Trophoblast cell (in vitro differentiated cells and primary cell): ENCODE results near the gene NPHP3.
"Not testable (repeated sequence)": the region's sequence is repeated elsewhere in the genome, so short reads cannot be mapped to it uniquely, and the experiment has no call there.

Source experiments
- DNase-seq, 2 donors: peaks; one replicate each; pipeline ENCODE4 v3.0.0-alpha.2; 2016
- H2AFZ ChIP-seq: 2 replicates; pipeline ENCODE4 v1.6.1; 2013; ENCODE audit warnings: low read length, moderate library complexity, mild to moderate bottlenecking; ENCODE audit not compliant: insufficient read depth, poor library complexity
- H2AK5ac ChIP-seq: 2 replicates; pipeline ENCODE4 v1.6.1; 2013; ENCODE audit warnings: mild to moderate bottlenecking, low read length
- H2BK120ac ChIP-seq: 2 replicates; pipeline ENCODE4 v1.6.1; 2013; ENCODE audit warnings: low read length, mild to moderate bottlenecking, moderate library complexity; ENCODE audit not compliant: insufficient read depth, poor library complexity
- H2BK12ac ChIP-seq: 2 replicates; pipeline ENCODE4 v1.6.1; 2013; ENCODE audit warnings: mild to moderate bottlenecking, low read length, moderate library complexity
- H2BK5ac ChIP-seq: 2 replicates; pipeline ENCODE4 v1.6.1; 2013; ENCODE audit warnings: low read length, low read depth, moderate library complexity, mild to moderate bottlenecking; ENCODE audit not compliant: poor library complexity
- H3K14ac ChIP-seq: 2 replicates; pipeline ENCODE4 v1.6.1; 2013; ENCODE audit warnings: mild to moderate bottlenecking, low read length
- H3K18ac ChIP-seq: 2 replicates; pipeline ENCODE4 v1.6.1; 2013; ENCODE audit warnings: mild to moderate bottlenecking, low read length
- H3K23ac ChIP-seq: 2 replicates; pipeline ENCODE4 v1.6.1; 2013; ENCODE audit warnings: low read length
- H3K27ac ChIP-seq: 2 replicates; pipeline ENCODE4 v1.5.1; 2013; ENCODE audit warnings: low read depth, mild to moderate bottlenecking, inconsistent platforms, low read length, moderate library complexity
- H3K27me3 ChIP-seq: 2 replicates; pipeline ENCODE4 v1.6.1; 2013; ENCODE audit warnings: inconsistent platforms, mild to moderate bottlenecking, low read length, moderate library complexity; ENCODE audit not compliant: insufficient read depth
- H3K36me3 ChIP-seq, 2 experiments: 1 replicate in 1 of 2; 2 replicates in 1 of 2; pipeline ENCODE4 v1.6.1; 2013; ENCODE audit warnings: low read length in 2 of 2, mild to moderate bottlenecking in 2 of 2, moderate library complexity in 1 of 2; ENCODE audit not compliant: insufficient read depth in 2 of 2, control insufficient read depth in 1 of 2
- H3K4ac ChIP-seq: 2 replicates; pipeline ENCODE4 v1.6.1; 2013; ENCODE audit warnings: low read depth, mild to moderate bottlenecking, low read length, moderate library complexity
- H3K4me1 ChIP-seq, 2 experiments: 1 replicate in 1 of 2; 2 replicates in 1 of 2; pipeline ENCODE4 v1.6.1; 2013; ENCODE audit warnings: low read length in 2 of 2, mild to moderate bottlenecking in 2 of 2, moderate library complexity in 1 of 2; ENCODE audit not compliant: insufficient read depth in 2 of 2, control insufficient read depth in 1 of 2
- H3K4me2 ChIP-seq: 2 replicates; pipeline ENCODE4 v1.6.1; 2013; ENCODE audit warnings: inconsistent platforms, mild to moderate bottlenecking, low read length, moderate library complexity
- H3K4me3 ChIP-seq: 2 replicates; pipeline ENCODE4 v1.5.1; 2013; ENCODE audit warnings: mild to moderate bottlenecking, low read depth, low read length, inconsistent platforms
- H3K79me1 ChIP-seq: one replicate; pipeline ENCODE4 v1.6.1; 2013; ENCODE audit warnings: low read length
- H3K79me2 ChIP-seq: 2 replicates; pipeline ENCODE4 v1.6.1; 2013; ENCODE audit warnings: low read length, mild to moderate bottlenecking; ENCODE audit not compliant: control insufficient read depth, insufficient read depth, poor library complexity
- H3K9ac ChIP-seq: 2 replicates; pipeline ENCODE4 v1.6.1; 2013; ENCODE audit warnings: mild to moderate bottlenecking, low read length
- H3K9me3 ChIP-seq: 2 replicates; pipeline ENCODE4 v1.6.1; 2013; ENCODE audit warnings: low read depth, mild to moderate bottlenecking, control low read depth, inconsistent platforms, low read length; ENCODE audit not compliant: insufficient read depth
- H4K12ac ChIP-seq: 2 replicates; pipeline ENCODE4 v1.6.1; 2013; ENCODE audit warnings: low read depth, mild to moderate bottlenecking, low read length, moderate library complexity
- H4K8ac ChIP-seq: 2 replicates; pipeline ENCODE4 v1.6.1; 2013; ENCODE audit warnings: low read depth, mild to moderate bottlenecking, low read length, moderate library complexity
- H4K91ac ChIP-seq: one replicate; pipeline ENCODE4 v1.6.1; 2013; ENCODE audit warnings: low read depth, mild to moderate bottlenecking, low read length, moderate library complexity
- WGBS: extraction: QIAGEN DNeasy Blood & Tissue Kit; methylation state at CpG from one replicate; pipeline ENCODE4 v1.1.7; 2013; ENCODE audit warnings: missing lambda C conversion rate; ENCODE audit not compliant: insufficient read length, insufficient coverage; ENCODE audit errors: extremely low coverage; 5-methylcytosine and 5-hydroxymethylcytosine counted together

Gene NPHP3

DNA sequence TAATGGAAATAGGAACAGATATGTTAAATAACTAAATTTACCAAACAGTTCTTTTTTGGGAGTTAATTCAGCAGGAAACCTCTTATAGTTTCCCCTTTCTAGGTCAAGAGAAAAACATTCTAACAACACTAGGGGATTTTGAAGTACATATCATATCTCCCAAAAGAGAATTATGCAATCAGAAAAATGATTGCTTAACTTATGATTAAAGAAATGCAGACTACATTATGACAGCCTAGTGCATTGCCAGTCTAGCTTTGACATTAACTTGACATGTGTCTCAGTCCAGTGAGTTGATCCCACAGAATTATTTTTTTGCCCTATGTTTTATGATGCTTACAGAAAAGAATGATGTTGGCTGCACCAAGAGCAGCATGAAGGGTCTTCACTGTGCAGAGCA, 31.7 kb upstream of the NPHP3 start:
- H2AK5ac ChIP-seq, result no peak overlapping the region
- no peaks in the 10 kb centered on the region for H3K36me3 ChIP-seq
- H2BK5ac ChIP-seq, result no peak overlapping the region
- no peaks in the 10 kb centered on the region for H3K79me2 ChIP-seq
- no peak overlapping the region for H3K4ac ChIP-seq
- no peak overlapping the region for H2BK120ac ChIP-seq
- H3K18ac ChIP-seq, result no peak overlapping the region
- H3K4me1 ChIP-seq, result no peaks in the 10 kb centered on the region
- H2AFZ ChIP-seq, result no peak overlapping the region
- no peak overlapping the region for H3K9ac ChIP-seq
- H4K91ac ChIP-seq, result no peak overlapping the region
- no peaks in the 10 kb centered on the region for H3K27me3 ChIP-seq
- H3K27ac ChIP-seq, result no peak overlapping the region
- H3K79me1 ChIP-seq, result no peaks in the 10 kb centered on the region
- no peak overlapping the region for H3K4me2 ChIP-seq
- no peak overlapping the region for H4K8ac ChIP-seq
- H4K12ac ChIP-seq, result no peak overlapping the region
- no peak overlapping the region for H3K4me3 ChIP-seq
- no peak overlapping the region for H2BK12ac ChIP-seq
- H3K23ac ChIP-seq, result no peak overlapping the region
- H3K14ac ChIP-seq, result no peak overlapping the region
- no peak for DNase-seq
- no peaks in the 10 kb centered on the region for H3K9me3 ChIP-seq

DNA sequence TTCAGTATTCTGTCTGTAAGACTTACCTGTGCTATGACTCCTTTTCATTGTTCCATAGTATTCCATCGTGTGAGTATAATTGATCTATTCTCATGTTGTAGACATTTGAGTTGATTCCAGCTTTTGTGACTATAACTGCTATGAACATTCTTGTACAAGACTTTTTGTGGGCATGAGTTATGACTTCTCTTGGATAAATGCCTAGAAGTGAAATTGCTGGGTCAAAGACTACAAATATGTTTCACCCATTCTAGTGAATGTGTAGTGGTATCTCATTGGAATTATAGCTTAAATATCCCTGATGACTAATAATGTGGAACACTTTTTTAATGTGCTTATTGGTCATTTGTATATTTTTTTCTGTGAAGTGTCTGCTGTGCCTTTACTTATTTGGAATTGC, 27.6 kb upstream of the NPHP3 start:
- Histone ChIP-seq H3K36me3 (no peaks in the 10 kb centered on the region), H3K23ac (no peak overlapping the region), H2BK120ac (no peak overlapping the region), H3K14ac (no peak overlapping the region), H4K91ac (no peak overlapping the region), H3K27me3 (no peaks in the 10 kb centered on the region), H3K79me2 (no peaks in the 10 kb centered on the region), H3K27ac (no peak overlapping the region), H3K4me1 (no peaks in the 10 kb centered on the region), H2BK12ac (no peak overlapping the region), H3K79me1 (no peaks in the 10 kb centered on the region), H3K18ac (no peak overlapping the region), H3K4ac (no peak overlapping the region), H4K8ac (no peak overlapping the region), H2AK5ac (no peak overlapping the region), H3K9ac (no peak overlapping the region), H4K12ac (no peak overlapping the region), H3K4me3 (no peak overlapping the region), H3K9me3 (no peaks in the 10 kb centered on the region), H2AFZ (no peak overlapping the region), H2BK5ac (no peak overlapping the region), H3K4me2 (no peak overlapping the region)
- no peak for DNase-seq
- no CpG with 5 or more reads among the region's 1 CpG for WGBS

DNA sequence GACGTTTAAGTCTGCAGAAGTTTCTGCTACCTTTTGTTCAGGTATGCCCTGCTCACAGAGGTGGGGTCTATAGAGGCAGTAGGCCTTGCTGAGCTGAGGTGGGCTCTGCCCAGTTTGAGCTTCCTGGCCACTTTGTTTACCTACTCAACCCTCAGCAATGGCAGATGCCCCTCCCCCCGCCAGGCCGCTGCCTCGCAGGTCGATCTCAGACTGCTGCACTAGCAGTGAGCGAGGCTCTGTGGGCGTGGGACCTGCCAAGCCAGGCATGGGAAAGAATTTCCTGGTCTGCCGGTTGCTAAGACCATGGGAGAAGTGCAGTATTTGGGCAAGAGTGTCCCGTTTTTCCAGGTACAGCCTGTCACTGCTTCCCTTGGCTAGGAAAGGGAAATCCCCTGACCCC, 24.5 kb upstream of the NPHP3 start:
- no CpG with 5 or more reads among the region's 9 CpGs for WGBS
- H2BK12ac ChIP-seq, H2BK120ac ChIP-seq, H2AK5ac ChIP-seq, H3K4me2 ChIP-seq, DNase-seq, H3K23ac ChIP-seq, H3K36me3 ChIP-seq, H3K79me1 ChIP-seq, H4K8ac ChIP-seq, H3K4me3 ChIP-seq, H4K91ac ChIP-seq, H3K9ac ChIP-seq, H4K12ac ChIP-seq, H2BK5ac ChIP-seq, H3K4ac ChIP-seq, H3K27ac ChIP-seq, H3K9me3 ChIP-seq, H3K79me2 ChIP-seq, H3K14ac ChIP-seq, H3K27me3 ChIP-seq, H2AFZ ChIP-seq, H3K18ac ChIP-seq, H3K4me1 ChIP-seq: not testable (repeated sequence)

DNA sequence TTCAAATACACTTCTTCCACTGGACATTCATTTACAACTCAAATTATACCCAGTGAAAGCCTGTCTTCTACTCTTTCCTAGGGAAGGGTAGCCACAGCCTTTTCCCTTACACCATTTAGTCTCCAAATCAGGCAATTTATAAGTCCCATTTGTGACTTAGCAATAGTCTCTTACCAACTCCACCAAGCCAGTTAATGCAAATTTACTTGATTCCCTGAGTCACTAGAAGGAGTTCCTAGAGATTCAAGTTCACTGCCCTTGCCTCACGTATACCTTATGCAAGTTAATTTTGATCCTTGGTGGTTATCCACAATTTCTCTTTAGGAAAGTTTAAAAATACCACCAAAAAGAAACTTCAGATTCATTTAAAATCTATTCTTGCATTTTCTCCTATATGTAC, 16.1 kb upstream of the NPHP3 start:
- H4K8ac ChIP-seq, result no peak overlapping the region
- no peak for DNase-seq
- no peak overlapping the region for H3K4ac ChIP-seq
- H3K9me3 ChIP-seq, result no peaks in the 10 kb centered on the region
- H3K4me2 ChIP-seq, result no peak overlapping the region
- no peak overlapping the region for H3K23ac ChIP-seq
- no peaks in the 10 kb centered on the region for H3K27me3 ChIP-seq
- H2BK12ac ChIP-seq, result no peak overlapping the region
- H2BK5ac ChIP-seq, result no peak overlapping the region
- H2AK5ac ChIP-seq, result no peak overlapping the region
- H3K79me1 ChIP-seq, result no peaks in the 10 kb centered on the region
- no peak overlapping the region for H3K27ac ChIP-seq
- H3K18ac ChIP-seq, result no peak overlapping the region
- no CpG with 5 or more reads among the region's 1 CpG for WGBS
- no peaks in the 10 kb centered on the region for H3K36me3 ChIP-seq
- H2BK120ac ChIP-seq, result no peak overlapping the region
- no peaks in the 10 kb centered on the region for H3K79me2 ChIP-seq
- H3K9ac ChIP-seq, result no peak overlapping the region
- H4K91ac ChIP-seq, result no peak overlapping the region
- H2AFZ ChIP-seq, result no peak overlapping the region
- H3K14ac ChIP-seq, result no peak overlapping the region
- H3K4me3 ChIP-seq, result no peak overlapping the region
- no peak overlapping the region for H4K12ac ChIP-seq
- no peaks in the 10 kb centered on the region for H3K4me1 ChIP-seq

DNA sequence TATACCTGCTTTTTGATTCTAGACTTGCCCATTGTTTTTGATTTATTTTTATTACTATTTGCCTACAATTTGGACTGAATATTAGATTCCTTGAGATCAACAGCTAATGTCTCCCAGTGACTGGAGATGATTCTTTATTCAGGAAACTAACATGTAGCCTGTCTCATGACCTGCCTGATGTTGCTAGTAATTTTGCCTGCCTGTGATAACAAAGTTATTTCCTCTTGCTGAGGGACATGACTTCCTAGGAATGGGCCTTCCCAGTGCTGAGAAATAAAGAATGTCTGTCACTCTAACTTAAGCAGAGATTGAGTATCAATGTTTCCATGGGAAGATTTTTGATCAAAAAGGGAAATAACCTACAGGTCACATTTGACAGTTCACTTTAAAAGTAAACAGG, 13.4 kb upstream of the NPHP3 start:
- H4K8ac ChIP-seq, result no peak overlapping the region
- H3K4ac ChIP-seq, result no peak overlapping the region
- H3K4me3 ChIP-seq, result no peak overlapping the region
- H3K79me1 ChIP-seq, result no peaks in the 10 kb centered on the region
- H3K36me3 ChIP-seq, result no peaks in the 10 kb centered on the region
- H3K4me1 ChIP-seq, result no peaks in the 10 kb centered on the region
- H3K79me2 ChIP-seq, result no peaks in the 10 kb centered on the region
- H3K18ac ChIP-seq, result no peak overlapping the region
- no peak for DNase-seq
- no peak overlapping the region for H2AK5ac ChIP-seq
- no peak overlapping the region for H3K4me2 ChIP-seq
- no peak overlapping the region for H3K9ac ChIP-seq
- no peak overlapping the region for H2AFZ ChIP-seq
- H2BK120ac ChIP-seq, result no peak overlapping the region
- no peaks in the 10 kb centered on the region for H3K9me3 ChIP-seq
- no peak overlapping the region for H2BK12ac ChIP-seq
- no peak overlapping the region for H3K14ac ChIP-seq
- no peaks in the 10 kb centered on the region for H3K27me3 ChIP-seq
- H3K23ac ChIP-seq, result no peak overlapping the region
- no peak overlapping the region for H3K27ac ChIP-seq
- no peak overlapping the region for H4K91ac ChIP-seq
- no peak overlapping the region for H2BK5ac ChIP-seq
- no peak overlapping the region for H4K12ac ChIP-seq
